PFSK-1 (cell line): ENCODE results near the gene DTWD2.

Experiments used
- FOXP2 ChIP-seq: optimal IDR thresholded peaks from 2 replicates; pipeline ENCODE3; 2011; ENCODE audit warnings: borderline replicate concordance, control low read depth, inconsistent platforms; ENCODE audit not compliant: insufficient read depth; ENCODE audit errors: extremely low read length, extremely low read depth
- POLR2AphosphoS5 ChIP-seq: IDR thresholded peaks from 2 replicates; pipeline ENCODE4 v1.6.1; 2012; ENCODE audit warnings: low read depth, mild to moderate bottlenecking, control low read depth, low read length, moderate library complexity
- REST ChIP-seq, 2 experiments: IDR thresholded peaks; 2 replicates each; pipeline versions ENCODE4 v1.6.1 to v1.8.0; 2011 to 2012; ENCODE audit warnings: low read depth in 2 of 2, low read length in 2 of 2, control low read depth in 1 of 2, inconsistent platforms in 1 of 2, mild to moderate bottlenecking in 1 of 2, moderate library complexity in 1 of 2; ENCODE audit not compliant: insufficient read depth in 1 of 2
- SIN3A ChIP-seq: IDR thresholded peaks from 2 replicates; pipeline ENCODE4 v1.6.1; 2012; ENCODE audit warnings: mild to moderate bottlenecking, low read length, moderate library complexity, borderline replicate concordance; ENCODE audit not compliant: insufficient read depth
- TAF1 ChIP-seq: IDR thresholded peaks from 2 replicates; pipeline ENCODE4 v1.6.1; 2012; ENCODE audit warnings: low read length, control low read depth, borderline replicate concordance; ENCODE audit not compliant: insufficient read depth

- TF ChIP-seq POLR2AphosphoS5, result no peak
- TF ChIP-seq TAF1, result no peak
- no peak for TF ChIP-seq REST (IDR thresholded peaks at IDR 0.05; ENCODE audit: insufficient read depth in 1 of 2, low read depth in 2 of 2, low read length in 2 of 2)
- no peak for TF ChIP-seq SIN3A
- no peak for TF ChIP-seq FOXP2
Measured at GRCh38 chr5:119016125-119016774, 27.9 kb upstream of the DTWD2 start.
